Thyroid gland (tissue), 4 donors: ENCODE results near the gene S1PR4.

ENCODE experiments used
- POLR2A ChIP-seq, 2 donors: fragments of 450-650 bp; IDR thresholded peaks; one replicate each; pipeline ENCODE4 v1.6.1; 2017; ENCODE audit warnings: antibody characterized with exemption in 2 of 2, mild to moderate bottlenecking in 2 of 2, moderate library complexity in 1 of 2
- TF ChIP-seq, protein P1 (sequence below), 6 experiments: fragments of 200-600 bp in 3 of 6; fragments of 450-650 bp in 3 of 6; sonication (generic) in 3 of 6; IDR thresholded peaks; one replicate each; pipeline ENCODE4 v1.5.1; 2016 to 2019; ENCODE audit warnings: antibody characterized with exemption in 6 of 6, mild to moderate bottlenecking in 2 of 6, inconsistent platforms in 1 of 6, moderate library complexity in 1 of 6

DNA sequence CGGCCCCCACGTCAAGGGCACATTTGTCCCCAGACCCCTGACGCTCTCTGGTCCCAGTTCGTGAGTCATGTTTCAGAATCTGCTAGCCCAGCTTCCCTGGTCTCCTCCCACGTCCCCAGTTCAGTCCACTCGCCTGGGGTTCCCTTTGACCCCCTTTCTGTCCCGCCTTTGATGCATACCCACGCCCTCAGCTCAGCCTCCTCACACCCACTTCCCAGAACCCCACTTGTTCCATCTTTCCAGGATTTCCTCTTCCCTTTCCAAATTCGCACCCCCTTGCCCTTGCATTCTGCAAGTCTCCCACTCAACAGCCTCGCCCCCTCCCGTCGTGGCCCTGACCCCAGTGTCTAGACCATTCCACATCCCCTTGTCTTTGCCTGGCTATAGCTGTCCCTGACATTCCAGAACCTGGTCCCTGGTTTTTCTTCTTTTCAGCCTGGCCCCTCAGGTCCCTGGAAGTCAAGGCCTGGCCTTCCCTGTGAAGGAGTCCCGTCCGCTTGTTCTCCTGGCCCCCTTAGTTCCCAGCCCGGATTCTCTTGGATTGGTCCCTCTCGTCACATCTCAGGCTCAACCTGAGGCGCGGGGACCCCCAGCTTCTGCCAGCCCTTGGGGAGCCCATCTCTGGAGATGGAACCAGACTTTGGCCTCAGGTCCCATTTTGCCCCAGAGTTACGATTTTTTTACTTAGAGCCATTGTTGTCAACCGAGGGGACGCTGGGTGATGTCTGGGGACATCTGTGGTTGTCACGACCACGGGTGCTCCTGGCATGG is 8.5 kb downstream of the S1PR4 start:
- TF ChIP-seq, protein P1, sequence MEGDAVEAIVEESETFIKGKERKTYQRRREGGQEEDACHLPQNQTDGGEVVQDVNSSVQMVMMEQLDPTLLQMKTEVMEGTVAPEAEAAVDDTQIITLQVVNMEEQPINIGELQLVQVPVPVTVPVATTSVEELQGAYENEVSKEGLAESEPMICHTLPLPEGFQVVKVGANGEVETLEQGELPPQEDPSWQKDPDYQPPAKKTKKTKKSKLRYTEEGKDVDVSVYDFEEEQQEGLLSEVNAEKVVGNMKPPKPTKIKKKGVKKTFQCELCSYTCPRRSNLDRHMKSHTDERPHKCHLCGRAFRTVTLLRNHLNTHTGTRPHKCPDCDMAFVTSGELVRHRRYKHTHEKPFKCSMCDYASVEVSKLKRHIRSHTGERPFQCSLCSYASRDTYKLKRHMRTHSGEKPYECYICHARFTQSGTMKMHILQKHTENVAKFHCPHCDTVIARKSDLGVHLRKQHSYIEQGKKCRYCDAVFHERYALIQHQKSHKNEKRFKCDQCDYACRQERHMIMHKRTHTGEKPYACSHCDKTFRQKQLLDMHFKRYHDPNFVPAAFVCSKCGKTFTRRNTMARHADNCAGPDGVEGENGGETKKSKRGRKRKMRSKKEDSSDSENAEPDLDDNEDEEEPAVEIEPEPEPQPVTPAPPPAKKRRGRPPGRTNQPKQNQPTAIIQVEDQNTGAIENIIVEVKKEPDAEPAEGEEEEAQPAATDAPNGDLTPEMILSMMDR (IDR thresholded peaks at IDR 0.05) = no peak
- no peak for TF ChIP-seq POLR2A (IDR thresholded peaks at IDR 0.05)
